Panc1 (cell line): ENCODE data around the gene YIPF1. TPM values are rescaled to one million over a fixed set of nuclear protein-coding genes. Genes with fewer than 3 reads are reported as not detected.

ENCODE experiments used
- ATAC-seq: fragments of 200-7000 bp; cut with Tn5 transposase; 2 replicates; pipeline ENCODE4 v1.9.1; 2020; ENCODE audit warnings: mild to moderate bottlenecking, moderate library complexity
- BruUV-seq: library from RNA; stranded (reverse); fragments of 400-500 nt; replicated peaks from 2 replicates; lab custom pipeline; 2021; lab: Mats Ljungman, UMichigan
- CTCF ChIA-PET: fragments of 300-600 bp; sonication (Branson Sonifier 250); formaldehyde crosslinking; loops from one replicate; lab custom pipeline; 2022; ENCODE audit warnings: antibody characterized with exemption; lab: Charles Lee
- POLR2A ChIA-PET: fragments of 300-600 bp; sonication (Branson Sonifier 250); formaldehyde crosslinking; loops from one replicate; lab custom pipeline; 2022; ENCODE audit warnings: antibody characterized with exemption; lab: Charles Lee
- DNase-seq: peaks from one replicate; pipeline ENCODE4 v3.0.0-alpha.2; 2010; ENCODE audit warnings: low read depth, low spot score
- H3K27ac ChIP-seq: 2 replicates; pipeline ENCODE4 v1.5.1; 2011; ENCODE audit warnings: mild to moderate bottlenecking, low read length, inconsistent platforms
- H3K27me3 ChIP-seq: fragments of 200-500 bp; sonication (Bioruptor generic); 2 replicates; pipeline ENCODE4 v1.6.0; 2014; ENCODE audit warnings: low read length, inconsistent platforms; ENCODE audit not compliant: control insufficient read depth, insufficient read depth
- H3K36me3 ChIP-seq: fragments of 200-500 bp; sonication (Bioruptor generic); 2 replicates; pipeline ENCODE4 v1.5.1; 2014; ENCODE audit warnings: inconsistent platforms, mild to moderate bottlenecking, low read length, moderate library complexity; ENCODE audit not compliant: control insufficient read depth, insufficient read depth
- H3K4me1 ChIP-seq: 2 replicates; pipeline ENCODE4 v1.5.1; 2011; ENCODE audit warnings: inconsistent platforms, mild to moderate bottlenecking, low read length, moderate library complexity; ENCODE audit not compliant: control insufficient read depth, insufficient read depth
- H3K4me3 ChIP-seq, 2 experiments: 2 replicates each; pipeline ENCODE4 v1.5.1; 2011 to 2012; ENCODE audit warnings: low read depth in 2 of 2, low read length in 2 of 2, mild to moderate bottlenecking in 2 of 2, inconsistent platforms in 1 of 2, moderate library complexity in 1 of 2
- H3K9me3 ChIP-seq: fragments of 200-500 bp; sonication (Bioruptor generic); 2 replicates; pipeline ENCODE4 v1.5.1; 2014; ENCODE audit warnings: low read depth, mild to moderate bottlenecking, inconsistent platforms, low read length, moderate library complexity; ENCODE audit not compliant: control insufficient read depth, insufficient read depth
- POLR2AphosphoS5 ChIP-seq: IDR thresholded peaks from 2 replicates; pipeline ENCODE4 v1.6.1; 2012; ENCODE audit warnings: mild to moderate bottlenecking, low read depth, low read length, moderate library complexity
- SIN3A ChIP-seq: IDR thresholded peaks from 2 replicates; pipeline ENCODE4 v1.6.1; 2012; ENCODE audit warnings: low read depth, mild to moderate bottlenecking, low read length, moderate library complexity, borderline replicate concordance; ENCODE audit not compliant: insufficient read depth
- TCF7L2 ChIP-seq: IDR thresholded peaks from 2 replicates; pipeline ENCODE4 v1.6.1; 2011; ENCODE audit warnings: mild to moderate bottlenecking, low read depth, low read length, inconsistent platforms
- in situ Hi-C: cut with HindIII; loops from 2 replicates; pipeline ENCODE4 v1.10.0; 2016; ENCODE audit warnings: low sequenced_read_pairs, low pct_unique_long_range_greater_than_20kb
- intact Hi-C: fragments of 100-400 bp; cut with micrococcal nuclease; formaldehyde crosslinking; loops from one replicate; pipeline ENCODE4 v1.10.0; 2022; ENCODE audit not compliant: unreplicated experiment
- total RNA-seq: library from RNA; stranded (reverse); gene quantifications from one replicate; pipeline ENCODE4 v1.2.1, GENCODE V29; 2021; ENCODE audit not compliant: unreplicated experiment
- TF ChIP-seq, protein P1 (sequence below), 2 experiments: IDR thresholded peaks; 2 replicates each; pipeline ENCODE4 v1.6.1; 2011 to 2012; ENCODE audit warnings: low read depth in 2 of 2, control low read depth in 1 of 2, low read length in 1 of 2, mild to moderate bottlenecking in 1 of 2, moderate library complexity in 1 of 2; ENCODE audit not compliant: insufficient read depth in 1 of 2
- TF ChIP-seq, protein P2 (sequence below): fragments of 450-650 bp; IDR thresholded peaks from 2 replicates; pipeline ENCODE4 v1.5.1; 2017; ENCODE audit warnings: mild to moderate bottlenecking

YIPF1 gene
- total RNA-seq, 1 experiment from 2014 or later: 21.4 TPM

DNA sequence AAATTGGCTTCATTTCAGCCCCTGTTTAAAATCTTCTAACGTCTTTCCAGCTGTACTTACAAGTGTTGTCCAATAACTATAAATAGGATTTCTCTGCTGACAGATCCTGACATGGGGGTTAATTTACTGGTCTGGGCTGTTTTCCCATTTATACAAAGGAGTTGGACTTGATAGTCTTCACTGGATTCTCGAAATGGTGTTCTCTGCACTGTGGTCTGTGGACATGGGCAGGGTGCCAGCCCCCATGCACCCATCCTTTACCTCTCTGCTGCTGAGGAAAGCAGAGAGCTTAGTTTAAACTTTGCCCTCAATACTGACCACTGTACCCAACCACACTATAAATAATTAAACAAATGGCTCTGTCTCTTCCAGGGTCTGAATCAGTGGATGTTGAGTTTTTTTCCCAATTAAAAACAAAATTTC is 9.6 kb upstream of the YIPF1 start:
- intact Hi-C loops (no loop called here), in situ Hi-C loops (no loop called here)
- Histone ChIP-seq H3K4me1 (0 out of 2 replicates have a peak, but pooled peaks cover 3% of the 10 kb centered on the region), H3K36me3 (no peaks in the 10 kb centered on the region), H3K9me3 (no peaks in the 10 kb centered on the region), H3K27me3 (no peaks in the 10 kb centered on the region), H3K4me3 (no peak overlapping the region), H3K27ac (no peak overlapping the region)
- ATAC-seq (no peak), DNase-seq (no peak)
- no TSS peak for BruUV-seq
- TF ChIP-seq POLR2AphosphoS5: no peak
- TF ChIP-seq, protein P1, sequence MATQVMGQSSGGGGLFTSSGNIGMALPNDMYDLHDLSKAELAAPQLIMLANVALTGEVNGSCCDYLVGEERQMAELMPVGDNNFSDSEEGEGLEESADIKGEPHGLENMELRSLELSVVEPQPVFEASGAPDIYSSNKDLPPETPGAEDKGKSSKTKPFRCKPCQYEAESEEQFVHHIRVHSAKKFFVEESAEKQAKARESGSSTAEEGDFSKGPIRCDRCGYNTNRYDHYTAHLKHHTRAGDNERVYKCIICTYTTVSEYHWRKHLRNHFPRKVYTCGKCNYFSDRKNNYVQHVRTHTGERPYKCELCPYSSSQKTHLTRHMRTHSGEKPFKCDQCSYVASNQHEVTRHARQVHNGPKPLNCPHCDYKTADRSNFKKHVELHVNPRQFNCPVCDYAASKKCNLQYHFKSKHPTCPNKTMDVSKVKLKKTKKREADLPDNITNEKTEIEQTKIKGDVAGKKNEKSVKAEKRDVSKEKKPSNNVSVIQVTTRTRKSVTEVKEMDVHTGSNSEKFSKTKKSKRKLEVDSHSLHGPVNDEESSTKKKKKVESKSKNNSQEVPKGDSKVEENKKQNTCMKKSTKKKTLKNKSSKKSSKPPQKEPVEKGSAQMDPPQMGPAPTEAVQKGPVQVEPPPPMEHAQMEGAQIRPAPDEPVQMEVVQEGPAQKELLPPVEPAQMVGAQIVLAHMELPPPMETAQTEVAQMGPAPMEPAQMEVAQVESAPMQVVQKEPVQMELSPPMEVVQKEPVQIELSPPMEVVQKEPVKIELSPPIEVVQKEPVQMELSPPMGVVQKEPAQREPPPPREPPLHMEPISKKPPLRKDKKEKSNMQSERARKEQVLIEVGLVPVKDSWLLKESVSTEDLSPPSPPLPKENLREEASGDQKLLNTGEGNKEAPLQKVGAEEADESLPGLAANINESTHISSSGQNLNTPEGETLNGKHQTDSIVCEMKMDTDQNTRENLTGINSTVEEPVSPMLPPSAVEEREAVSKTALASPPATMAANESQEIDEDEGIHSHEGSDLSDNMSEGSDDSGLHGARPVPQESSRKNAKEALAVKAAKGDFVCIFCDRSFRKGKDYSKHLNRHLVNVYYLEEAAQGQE (IDR thresholded peaks at IDR 0.05; ENCODE audit: insufficient read depth in 1 of 2, low read depth in 2 of 2, low read length in 1 of 2): no peak
- TF ChIP-seq, protein P2, sequence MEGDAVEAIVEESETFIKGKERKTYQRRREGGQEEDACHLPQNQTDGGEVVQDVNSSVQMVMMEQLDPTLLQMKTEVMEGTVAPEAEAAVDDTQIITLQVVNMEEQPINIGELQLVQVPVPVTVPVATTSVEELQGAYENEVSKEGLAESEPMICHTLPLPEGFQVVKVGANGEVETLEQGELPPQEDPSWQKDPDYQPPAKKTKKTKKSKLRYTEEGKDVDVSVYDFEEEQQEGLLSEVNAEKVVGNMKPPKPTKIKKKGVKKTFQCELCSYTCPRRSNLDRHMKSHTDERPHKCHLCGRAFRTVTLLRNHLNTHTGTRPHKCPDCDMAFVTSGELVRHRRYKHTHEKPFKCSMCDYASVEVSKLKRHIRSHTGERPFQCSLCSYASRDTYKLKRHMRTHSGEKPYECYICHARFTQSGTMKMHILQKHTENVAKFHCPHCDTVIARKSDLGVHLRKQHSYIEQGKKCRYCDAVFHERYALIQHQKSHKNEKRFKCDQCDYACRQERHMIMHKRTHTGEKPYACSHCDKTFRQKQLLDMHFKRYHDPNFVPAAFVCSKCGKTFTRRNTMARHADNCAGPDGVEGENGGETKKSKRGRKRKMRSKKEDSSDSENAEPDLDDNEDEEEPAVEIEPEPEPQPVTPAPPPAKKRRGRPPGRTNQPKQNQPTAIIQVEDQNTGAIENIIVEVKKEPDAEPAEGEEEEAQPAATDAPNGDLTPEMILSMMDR: no peak
- no peak for TF ChIP-seq TCF7L2
- TF ChIP-seq SIN3A: no peak
- ChIA-PET CTCF (no interaction called here), POLR2A (no interaction called here)

DNA sequence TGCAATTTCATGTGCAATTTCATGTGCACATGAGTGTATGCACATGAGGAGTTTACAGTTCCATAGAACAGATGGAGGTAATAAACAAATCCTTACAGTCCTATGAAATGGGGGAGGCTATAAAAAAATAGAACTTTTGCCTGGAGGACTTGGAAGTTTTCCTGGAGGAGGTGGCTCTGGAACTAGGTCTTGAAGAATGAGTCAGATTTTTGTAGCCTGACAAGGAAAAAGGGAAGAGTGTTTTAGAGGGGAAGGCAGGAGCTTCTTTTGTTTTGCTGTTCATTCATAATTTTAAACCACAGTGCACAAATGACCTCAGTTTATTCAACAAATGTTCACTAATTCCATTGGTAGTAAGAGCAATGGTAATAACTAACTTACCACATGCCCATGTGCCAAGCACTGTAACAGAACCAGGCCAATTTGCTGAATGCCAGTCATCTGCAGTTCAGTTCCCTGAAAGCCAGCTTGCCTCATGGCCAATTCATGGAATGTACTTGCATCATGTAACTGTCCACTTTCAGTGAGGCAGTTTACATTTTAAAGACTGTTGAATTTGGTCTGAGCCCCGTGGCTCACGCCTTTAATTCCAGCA is 7.1 kb upstream of the YIPF1 start:
- no peak for ATAC-seq
- POLR2A ChIA-PET: no interaction called here
- intact Hi-C loops: no loop called here

More for the DNA sequence above, 7.1 kb upstream of the YIPF1 start:
- Histone ChIP-seq H3K27ac (no peak overlapping the region), H3K4me1 (0 out of 2 replicates have a peak, but pooled peaks cover 3% of the 10 kb centered on the region), H3K4me3 (no peak overlapping the region), H3K9me3 (no peaks in the 10 kb centered on the region), H3K27me3 (no peaks in the 10 kb centered on the region), H3K36me3 (no peaks in the 10 kb centered on the region)
- in situ Hi-C loops: no loop called here
- no TSS peak for BruUV-seq
- DNase-seq: no peak
- CTCF ChIA-PET: no interaction called here
- TF ChIP-seq POLR2AphosphoS5: no peak
- no peak for TF ChIP-seq TCF7L2
- TF ChIP-seq, protein P1 (IDR thresholded peaks at IDR 0.05; ENCODE audit: insufficient read depth in 1 of 2, low read depth in 2 of 2, low read length in 1 of 2): no peak
- TF ChIP-seq SIN3A: no peak
- TF ChIP-seq, protein P2: no peak
